GM12878 (cell line): Measurements from ENCODE around the gene USH1C. TPM values are rescaled to one million over a fixed set of nuclear protein-coding genes. Genes with fewer than 3 reads are reported as not detected.

Experiments
- ATAC-seq: fragments of 200-7000 bp; cut with Tn5 transposase; 3 replicates; pipeline ENCODE4 v1.9.1; 2020; ENCODE audit warnings: mild to moderate bottlenecking, moderate library complexity
- BruUV-seq: library from RNA; stranded (reverse); fragments of 400-500 nt; replicated peaks from 2 replicates; lab custom pipeline; 2021; lab: Mats Ljungman, UMichigan
- CTCF ChIA-PET: fragments of 300-600 bp; sonication (Branson Sonifier 250); formaldehyde crosslinking; extraction: SDS; loops from one replicate; lab custom pipeline; 2021; ENCODE audit warnings: inconsistent platforms; lab: Yijun Ruan, JAX
- POLR2A ChIA-PET: fragments of 350-600 bp; formaldehyde crosslinking; extraction: SDS; loops from one replicate; lab custom pipeline; 2021; ENCODE audit warnings: inconsistent platforms; lab: Charles Lee
- RAD21 ChIA-PET: fragments of 300-600 bp; sonication (Branson Sonifier 250); formaldehyde crosslinking; loops from one replicate; lab custom pipeline; 2023; ENCODE audit warnings: antibody characterized with exemption; ENCODE audit not compliant: unreplicated experiment; lab: Charles Lee
- SMC1A ChIA-PET: fragments of 300-600 bp; sonication (Branson Sonifier 250); formaldehyde crosslinking; loops from one replicate; lab custom pipeline; 2023; ENCODE audit not compliant: unreplicated experiment, uncharacterized antibody; lab: Charles Lee
- DNase-seq: peaks from one replicate; pipeline ENCODE4 v3.0.0-alpha.2; 2011; ENCODE audit warnings: low read depth, low spot score
- FAIRE-seq: peaks from 3 replicates; lab custom pipeline; 2011; peaks lifted over from hg19 to GRCh38; lab: Jason Lieb, UNC
- H2AFZ ChIP-seq: 2 replicates; pipeline ENCODE4 v1.6.0; 2011; ENCODE audit warnings: low read depth, low read length, control low read depth; ENCODE audit not compliant: control insufficient read depth
- H3K27ac ChIP-seq: 2 replicates; pipeline ENCODE4 v1.5.1; 2011; ENCODE audit warnings: control low read depth; ENCODE audit not compliant: control insufficient read depth, insufficient read depth
- H3K27me3 ChIP-seq, 2 experiments: replicated peaks in 1 of 2; 2 replicates each; pipeline versions ENCODE4 v1.6.0 to v1.6.1; 2011; ENCODE audit warnings: low read length in 1 of 2; ENCODE audit not compliant: control insufficient read depth in 2 of 2, insufficient read depth in 2 of 2
- H3K36me3 ChIP-seq, 2 experiments: 2 replicates each; pipeline ENCODE4 v1.5.1; 2011; ENCODE audit warnings: low read length in 1 of 2; ENCODE audit not compliant: control insufficient read depth in 2 of 2, insufficient read depth in 2 of 2
- H3K4me1 ChIP-seq: 2 replicates; pipeline ENCODE4 v1.6.1; 2011; ENCODE audit warnings: mild to moderate bottlenecking, low read length, moderate library complexity, mixed read lengths; ENCODE audit not compliant: control insufficient read depth, insufficient read depth
- H3K4me2 ChIP-seq: 2 replicates; pipeline ENCODE4 v1.6.0; 2011; ENCODE audit warnings: control low read depth; ENCODE audit not compliant: control insufficient read depth, insufficient read depth
- H3K4me3 ChIP-seq: fragments of 200-600 bp; sonication (generic); 2 replicates; pipeline ENCODE4 v1.5.1; 2016
- H3K79me2 ChIP-seq: 2 replicates; pipeline ENCODE4 v1.6.0; 2011; ENCODE audit warnings: low read length; ENCODE audit not compliant: control insufficient read depth, insufficient read depth
- H3K9ac ChIP-seq: 2 replicates; pipeline ENCODE4 v1.8.0; 2011; ENCODE audit warnings: low read length, control low read depth, mixed read lengths; ENCODE audit not compliant: control insufficient read depth, insufficient read depth
- H3K9me3 ChIP-seq: replicated peaks from 3 replicates; pipeline ENCODE4 v1.5.1; 2011; ENCODE audit warnings: mild to moderate bottlenecking, low read length; ENCODE audit not compliant: control insufficient read depth, insufficient read depth
- H4K20me1 ChIP-seq: 2 replicates; pipeline ENCODE4 v1.6.0; 2011; ENCODE audit not compliant: control insufficient read depth, insufficient read depth
- BCL11A ChIP-seq: IDR thresholded peaks from 2 replicates; pipeline ENCODE4 v1.6.1; 2011; ENCODE audit warnings: low read depth, low read length
- CEBPB ChIP-seq, 2 experiments: fragments of 150-350 bp in 1 of 2; IDR thresholded peaks; 2 replicates each; pipeline ENCODE4 v1.6.1; 2012 to 2014; ENCODE audit warnings: low read depth in 2 of 2, low read length in 2 of 2, borderline replicate concordance in 1 of 2, inconsistent platforms in 1 of 2
- EED ChIP-seq: sonication (generic); IDR thresholded peaks from 2 replicates; pipeline ENCODE4 v1.6.1; 2016; ENCODE audit warnings: antibody characterized with exemption, low read depth
- EZH2 ChIP-seq: IDR thresholded peaks from 2 replicates; pipeline ENCODE4 v1.6.1; 2012; ENCODE audit warnings: low read depth, mild to moderate bottlenecking, control low read depth, inconsistent platforms, low read length, borderline replicate concordance; ENCODE audit not compliant: control insufficient read depth
- IKZF1 ChIP-seq: fragments of 450-650 bp; conservative IDR thresholded peaks from 2 replicates; pipeline ENCODE4 v1.6.1; 2017; ENCODE audit warnings: antibody characterized with exemption, mild to moderate bottlenecking
- MTA3 ChIP-seq: IDR thresholded peaks from 2 replicates; pipeline ENCODE4 v1.6.1; 2012; ENCODE audit warnings: low read length, inconsistent platforms, borderline replicate concordance
- NFYB ChIP-seq: IDR thresholded peaks from 2 replicates; pipeline ENCODE4 v1.6.1; 2011; ENCODE audit warnings: low read depth, mild to moderate bottlenecking, low read length, improper control_type of control experiment, moderate library complexity; ENCODE audit not compliant: insufficient read depth
- NR2C2 ChIP-seq: IDR thresholded peaks from 2 replicates; pipeline ENCODE4 v1.6.1; 2011; ENCODE audit warnings: borderline replicate concordance, low read depth; ENCODE audit not compliant: control insufficient read depth, insufficient read length
- SREBF1 ChIP-seq: IDR thresholded peaks from 2 replicates; pipeline ENCODE4 v1.6.1; 2012; ENCODE audit warnings: mild to moderate bottlenecking, low read length
- TCF3 ChIP-seq: IDR thresholded peaks from 2 replicates; pipeline ENCODE4 v1.6.1; 2012; ENCODE audit warnings: low read depth, mild to moderate bottlenecking, low read length, borderline replicate concordance; ENCODE audit not compliant: insufficient read depth
- WGBS: methylation state at CpG from one replicate; pipeline ENCODE4 v1.1.6; 2016; ENCODE audit warnings: low lambda C conversion rate; ENCODE audit not compliant: insufficient replicate concordance, insufficient coverage; ENCODE audit errors: missing lambda C conversion rate; 5-methylcytosine and 5-hydroxymethylcytosine counted together
- in situ Hi-C: fragments of 300-500 bp; cut with MboI; formaldehyde crosslinking; loops from 9 replicates; pipeline ENCODE4 v1.14.3; 2018; ENCODE audit warnings: mixed read lengths
- intact Hi-C: fragments of 100-400 bp; cut with micrococcal nuclease; formaldehyde crosslinking; loops from one replicate; pipeline ENCODE4 v1.14.2; 2022; ENCODE audit not compliant: unreplicated experiment
- polyA plus RNA-seq, 11 experiments: library from polyadenylated mRNA; depleted of rRNA in 4 of 11; unstranded in 6 of 11; stranded (reverse) in 5 of 11; fragments of >200 nt; fragmentation: Nextera tagmentation in 4 of 11; fragmentation: Illumina TruSeq in 1 of 11; extraction: Ambion mirVana in 4 of 11; extraction: Trizol in 1 of 11; gene quantifications; 1 replicate in 1 of 11; 2 replicates in 10 of 11; pipeline versions ENCODE4 v1.2.1 to v1.2.3, GENCODE V29; 2011 to 2016; ENCODE audit warnings: inconsistent platforms in 2 of 11, missing spikeins in 2 of 11, low read depth in 1 of 11
- total RNA-seq, 4 experiments: library from RNA; depleted of rRNA in 3 of 4; stranded (reverse); fragments of >200 nt in 3 of 4; fragmentation: Illumina TruSeq in 1 of 4; extraction: Trizol in 1 of 4; gene quantifications; 2 replicates each; pipeline versions ENCODE4 v1.2.1 to v1.2.3, GENCODE V29; 2013 to 2021
- TF ChIP-seq, protein P1 (sequence below): IDR thresholded peaks from 2 replicates; pipeline ENCODE4 v1.6.1; 2012; ENCODE audit warnings: low read depth, low read length, improper control_type of control experiment

USH1C gene
- total and polyA plus RNA-seq, 10 of the 15 experiments (the other 5 are each of a cell fraction or from before 2014, with no cell fraction given): not detected

DNA sequence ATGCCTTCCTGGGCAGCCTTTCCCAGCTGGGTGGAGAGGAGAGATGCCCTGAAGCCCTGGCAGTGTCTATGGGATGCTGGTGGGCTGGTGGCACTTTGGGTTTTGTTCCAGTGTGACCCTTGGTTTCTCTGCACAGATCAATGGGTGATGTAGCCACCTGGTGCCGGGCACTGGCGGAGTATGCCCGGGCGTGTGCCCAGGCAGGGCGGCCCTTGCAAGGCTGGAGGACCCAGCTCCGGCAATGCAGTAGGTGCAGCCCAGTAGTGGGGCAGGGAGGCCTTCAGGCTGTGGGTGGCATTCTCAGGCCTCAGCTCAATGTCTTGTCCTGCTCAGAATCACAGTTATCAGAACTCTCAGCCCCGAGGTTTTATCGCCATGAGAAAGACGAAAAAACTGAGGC, 14.7 kb upstream of the USH1C start (continued):
- no peak for TF ChIP-seq IKZF1

DNA sequence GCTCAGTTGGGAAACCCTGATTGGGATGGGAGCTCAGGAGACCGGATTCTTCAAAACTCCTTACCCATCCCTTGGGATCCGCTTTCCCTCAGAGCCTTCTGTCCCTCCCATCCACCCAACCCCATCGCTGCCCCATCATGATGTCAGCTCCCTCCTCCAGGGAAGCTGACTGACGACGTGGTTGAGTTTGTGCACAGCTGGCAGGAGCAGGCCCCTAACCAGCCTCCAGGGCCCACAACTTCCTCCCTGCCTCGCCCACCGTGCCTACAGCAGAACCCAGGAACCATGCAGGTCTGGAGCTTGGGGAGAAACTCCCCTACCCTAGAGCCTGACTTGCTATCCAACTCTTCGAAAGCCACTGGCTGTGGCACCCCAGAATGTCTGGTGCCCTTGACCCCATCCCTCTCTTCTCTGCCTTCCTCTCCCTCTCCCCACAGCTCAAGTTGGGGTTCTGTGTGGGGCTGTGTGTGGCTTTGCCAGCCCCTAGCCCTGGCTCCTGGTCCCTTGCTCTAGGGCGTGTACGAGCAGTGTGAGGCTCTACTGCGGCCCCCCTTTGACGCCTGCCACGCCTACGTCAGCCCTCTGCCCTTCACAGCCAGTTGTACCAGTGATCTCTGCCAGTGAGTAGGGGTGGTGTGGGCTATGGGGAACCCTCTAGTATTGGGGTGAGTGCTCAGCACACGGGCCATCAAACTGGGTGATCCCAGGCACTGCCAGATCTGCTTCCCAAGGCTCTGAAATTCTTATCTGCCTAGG, 14.0 kb upstream of the USH1C start:
- SMC1A ChIA-PET: no interaction called here
- Histone ChIP-seq H2AFZ (no peak overlapping the region), H3K79me2 (no peaks in the 10 kb centered on the region), H3K27me3 (peaks cover 0 to 1% of the 10 kb centered on the region in 2 experiments; a peak in 1 of 4 replicates), H3K36me3 (no peaks in the 10 kb centered on the region), H3K27ac (no peak overlapping the region), H3K4me1 (no peaks in the 10 kb centered on the region), H3K9me3 (no peaks in the 10 kb centered on the region), H4K20me1 (no peaks in the 10 kb centered on the region), H3K4me3 (no peak overlapping the region), H3K9ac (no peak overlapping the region), H3K4me2 (no peak overlapping the region)
- RAD21 ChIA-PET: no interaction called here
- WGBS: 30% methylated on average over 15 of the region's 15 CpGs
- no peak for DNase-seq
- no peak for TF ChIP-seq SREBF1
- no peak for TF ChIP-seq MTA3
- no peak for TF ChIP-seq EZH2
- TF ChIP-seq BCL11A: no peak
- TF ChIP-seq, protein P1, sequence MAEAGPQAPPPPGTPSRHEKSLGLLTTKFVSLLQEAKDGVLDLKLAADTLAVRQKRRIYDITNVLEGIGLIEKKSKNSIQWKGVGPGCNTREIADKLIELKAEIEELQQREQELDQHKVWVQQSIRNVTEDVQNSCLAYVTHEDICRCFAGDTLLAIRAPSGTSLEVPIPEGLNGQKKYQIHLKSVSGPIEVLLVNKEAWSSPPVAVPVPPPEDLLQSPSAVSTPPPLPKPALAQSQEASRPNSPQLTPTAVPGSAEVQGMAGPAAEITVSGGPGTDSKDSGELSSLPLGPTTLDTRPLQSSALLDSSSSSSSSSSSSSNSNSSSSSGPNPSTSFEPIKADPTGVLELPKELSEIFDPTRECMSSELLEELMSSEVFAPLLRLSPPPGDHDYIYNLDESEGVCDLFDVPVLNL: no peak
- no peak for TF ChIP-seq NR2C2
- TF ChIP-seq NFYB: no peak
- TF ChIP-seq TCF3: no peak
- no peak for TF ChIP-seq EED
- TF ChIP-seq CEBPB (IDR thresholded peaks at IDR 0.05; ENCODE audit: borderline replicate concordance in 1 of 2, low read depth in 2 of 2, low read length in 2 of 2): no peak
- in situ Hi-C loops (no loop called here), intact Hi-C loops (no loop called here)
- POLR2A ChIA-PET: no interaction called here
- no TSS peak for BruUV-seq
- no peak for FAIRE-seq
- no peak for ATAC-seq
- CTCF ChIA-PET: interaction anchor here (0.8 kb wide), 1 partner anchor 174 kb away, joined by 3 read pairs; no protein-coding TSS in a partner anchor
